Activated CD4-positive, alpha-beta T cell treated with anti-CD3 and anti-CD28 coated beads for 36 hours (primary cell): ENCODE results near the gene SYNE1. TPM values are rescaled to one million over a fixed set of nuclear protein-coding genes. Genes with fewer than 3 reads are reported as not detected.

ENCODE experiments used
- ATAC-seq: fragments of 200-7000 bp; cut with Tn5 transposase; one replicate; pipeline ENCODE4 v1.10.0; 2021; ENCODE audit warnings: mild to moderate bottlenecking, moderate library complexity
- CTCF ChIA-PET: fragments of 350-600 bp; sonication (Branson Sonifier 250); formaldehyde crosslinking; loops from one replicate; lab custom pipeline; 2021; ENCODE audit warnings: antibody characterized with exemption; lab: Charles Lee
- POLR2A ChIA-PET: fragments of 350-600 bp; sonication (Branson Sonifier 250); formaldehyde crosslinking; loops from one replicate; lab custom pipeline; 2021; ENCODE audit warnings: antibody characterized with exemption, inconsistent platforms; lab: Charles Lee
- DNase-seq: peaks from one replicate; pipeline ENCODE4 v3.0.0-alpha.2; 2020
- H3K27ac Mint-ChIP-seq: one replicate; pipeline ENCODE4 v1.8.0; 2021; ENCODE audit warnings: mixed read lengths
- H3K27me3 Mint-ChIP-seq: one replicate; pipeline ENCODE4 v1.8.0; 2021; ENCODE audit warnings: mixed read lengths
- H3K36me3 Mint-ChIP-seq: one replicate; pipeline ENCODE4 v1.8.0; 2021; ENCODE audit warnings: low read depth, mixed read lengths
- H3K4me1 Mint-ChIP-seq: one replicate; pipeline ENCODE4 v1.8.0; 2021; ENCODE audit warnings: mixed read lengths
- H3K4me3 Mint-ChIP-seq: one replicate; pipeline ENCODE4 v1.8.0; 2021; ENCODE audit warnings: mild to moderate bottlenecking, moderate library complexity, mixed read lengths
- H3K9me3 Mint-ChIP-seq: one replicate; pipeline ENCODE4 v1.8.0; 2021; ENCODE audit warnings: low read depth, mixed read lengths
- intact Hi-C, 2 experiments: fragments of 100-400 bp; cut with DNase I in 1 of 2; cut with micrococcal nuclease in 1 of 2; formaldehyde crosslinking; loops; one replicate each; pipeline versions ENCODE4 v1.14.2 to v1.15.1; 2022 to 2024; cut with DNase I, micrococcal nuclease
- total RNA-seq, 2 experiments: library from RNA; stranded (reverse); gene quantifications; one replicate each; pipeline ENCODE4 v1.2.3, GENCODE V29; 2021

The SYNE1 gene
- total RNA-seq, 2 experiments from 2014 or later: 20.8 to 21.9 TPM

DNA sequence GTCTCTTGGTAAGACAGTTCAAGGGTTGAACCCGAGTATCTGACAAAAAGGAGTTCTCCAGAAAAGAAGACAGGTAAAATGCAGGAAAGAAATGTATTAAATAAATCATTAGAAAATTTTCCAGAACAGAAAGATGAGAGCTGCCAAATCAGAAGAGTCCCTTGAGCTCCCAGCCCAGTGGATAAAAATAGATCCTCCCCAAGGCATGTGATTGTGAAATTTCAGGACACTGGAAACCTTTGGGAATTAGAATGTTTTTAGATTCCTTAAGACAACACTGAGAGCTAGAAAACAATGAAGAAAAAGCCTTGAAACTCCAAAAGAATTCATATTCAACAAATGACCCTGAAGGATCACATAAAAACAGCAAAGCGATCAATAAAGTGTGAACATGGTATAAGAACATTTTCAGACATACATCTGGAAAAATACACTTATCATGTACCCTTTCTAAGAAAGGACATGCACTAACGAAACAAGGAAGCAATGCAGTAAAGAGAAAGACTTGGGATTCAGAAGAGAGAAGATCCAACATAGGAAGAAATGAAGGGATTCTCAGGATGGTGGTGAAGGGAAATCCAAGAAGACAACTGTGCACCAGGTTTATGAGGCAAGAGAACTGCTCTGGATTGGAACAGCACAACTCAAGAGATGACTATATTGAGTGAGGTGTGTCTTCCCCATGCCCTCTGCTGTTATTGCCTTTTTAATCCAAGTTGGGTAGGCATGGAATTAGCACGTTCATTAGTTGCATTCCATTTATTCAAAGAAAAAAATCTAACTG is 390.4 kb downstream of the SYNE1 start:
- no peak overlapping the region for H3K4me3 Mint-ChIP-seq
- no peaks in the 10 kb centered on the region for H3K4me1 Mint-ChIP-seq
- ChIA-PET POLR2A (no interaction called here), CTCF (interaction anchor here (1.3 to 1.5 kb wide), 2 partner anchors 21 to 62 kb away, joined by 4 read pairs; no protein-coding TSS in a partner anchor)
- no peak overlapping the region for H3K27ac Mint-ChIP-seq
- H3K9me3 Mint-ChIP-seq: no peaks in the 10 kb centered on the region
- intact Hi-C loops: no loop called here
- H3K36me3 Mint-ChIP-seq: peaks cover 11% of the 10 kb centered on the region
- ATAC-seq (no peak), DNase-seq (no peak)
- no peaks in the 10 kb centered on the region for H3K27me3 Mint-ChIP-seq

DNA sequence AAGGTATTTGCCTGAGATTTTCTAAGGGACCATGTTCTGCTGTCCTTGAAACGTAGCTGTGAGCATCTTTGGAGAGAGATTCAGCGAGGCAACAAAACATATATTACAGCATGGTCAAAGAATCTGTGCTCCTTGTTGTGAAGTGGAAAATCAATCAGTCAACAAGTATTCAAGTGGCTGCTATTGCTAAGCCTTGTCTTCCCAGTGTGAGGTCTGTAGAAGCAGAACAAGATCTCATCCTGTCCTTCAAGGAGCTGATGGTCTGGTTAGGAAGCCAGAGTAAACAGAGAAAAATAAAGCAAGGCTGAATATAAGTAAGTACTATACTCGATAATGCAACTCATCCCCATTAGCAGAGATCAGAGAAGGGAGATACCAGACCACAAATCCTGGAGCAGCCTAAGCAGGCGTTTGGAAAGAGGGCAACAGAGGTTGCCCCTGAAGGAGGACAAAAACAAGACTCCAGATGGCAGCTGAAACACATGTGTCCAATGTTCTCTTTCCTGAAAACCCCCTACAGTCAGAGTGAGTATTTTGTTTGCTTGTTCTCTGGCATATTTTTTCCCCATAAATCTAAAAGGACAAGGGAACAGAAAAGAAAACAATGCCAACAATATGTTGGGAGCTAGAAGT is 392.0 kb downstream of the SYNE1 start:
- Mint-ChIP-seq H3K4me3 (no peak overlapping the region), H3K36me3 (peaks cover 19% of the 10 kb centered on the region), H3K27ac (no peak overlapping the region), H3K9me3 (no peaks in the 10 kb centered on the region), H3K4me1 (no peaks in the 10 kb centered on the region), H3K27me3 (no peaks in the 10 kb centered on the region)
- ATAC-seq (no peak), DNase-seq (no peak)
- CTCF ChIA-PET: interaction anchor here (0.6 to 1.3 kb wide), 4 partner anchors 11 to 804 kb away, joined by 3 to 4 read pairs (median 3); no protein-coding TSS in a partner anchor
- POLR2A ChIA-PET: no interaction called here
- intact Hi-C loops: no loop called here

DNA sequence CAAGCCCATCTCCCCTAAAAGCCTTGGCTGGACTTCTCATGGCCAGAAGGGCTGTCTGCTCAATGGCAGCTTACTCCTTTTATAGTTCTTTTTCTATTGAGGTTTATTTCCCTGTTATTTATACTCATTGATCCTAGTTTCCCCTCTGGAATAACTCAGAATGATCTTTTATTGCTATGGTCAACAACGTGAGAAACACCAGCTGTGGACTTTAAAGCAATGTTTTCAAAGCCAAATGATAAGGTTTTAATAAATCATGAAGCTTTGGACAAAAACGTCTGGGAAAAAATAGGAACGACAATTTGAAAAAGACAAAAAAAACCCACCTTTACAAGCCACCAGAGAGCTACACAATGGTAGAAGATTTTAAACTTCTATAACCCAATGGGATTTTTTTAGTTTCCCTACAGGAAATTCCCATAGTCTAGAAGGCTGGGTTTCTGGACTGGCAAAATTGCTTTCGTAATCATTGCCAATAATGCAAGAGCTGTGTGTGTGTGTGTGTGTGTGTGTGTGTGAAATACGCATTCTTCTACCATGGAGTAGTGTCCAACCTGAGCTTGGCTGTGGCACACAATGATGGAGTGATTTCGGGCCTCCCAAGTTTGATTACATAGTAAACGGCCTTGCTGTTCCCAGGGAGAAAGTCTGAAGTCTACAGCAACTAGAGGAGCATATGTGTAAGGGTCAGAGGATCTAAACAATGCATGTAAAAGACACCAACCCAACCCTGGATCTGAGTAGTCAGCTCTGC is 396.0 kb downstream of the SYNE1 start:
- ATAC-seq (no peak), DNase-seq (no peak)
- no peak overlapping the region for H3K4me3 Mint-ChIP-seq
- no peaks in the 10 kb centered on the region for H3K4me1 Mint-ChIP-seq
- no peak overlapping the region for H3K27ac Mint-ChIP-seq
- POLR2A ChIA-PET: no interaction called here
- peaks cover 18% of the 10 kb centered on the region for H3K36me3 Mint-ChIP-seq
- H3K27me3 Mint-ChIP-seq: no peaks in the 10 kb centered on the region
- intact Hi-C loops: no loop called here
- H3K9me3 Mint-ChIP-seq: no peaks in the 10 kb centered on the region
- CTCF ChIA-PET: interaction anchor here (0.9 to 1.1 kb wide), 2 partner anchors 9 to 24 kb away, joined by 4 to 6 read pairs; no protein-coding TSS in a partner anchor

DNA sequence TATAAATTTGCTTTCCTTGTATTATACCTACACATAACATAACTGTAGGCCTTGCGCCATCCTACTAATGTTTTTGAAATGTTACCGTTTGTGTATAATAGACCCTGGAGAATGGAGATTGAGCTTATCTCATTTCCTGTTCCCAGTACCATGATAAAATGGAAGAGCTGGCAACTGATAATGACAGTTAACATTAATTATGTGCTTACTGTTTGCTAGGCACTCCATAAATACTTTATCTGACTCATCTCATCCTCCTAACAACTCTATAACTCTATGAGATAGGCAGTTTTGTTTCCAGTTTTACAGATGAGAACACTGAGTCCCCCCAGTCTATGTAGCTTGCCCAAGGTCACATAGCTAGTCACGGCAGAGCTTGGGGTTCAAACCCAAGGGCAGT is 396.7 kb downstream of the SYNE1 start:
- Mint-ChIP-seq H3K27ac (no peak overlapping the region), H3K9me3 (no peaks in the 10 kb centered on the region), H3K4me1 (no peaks in the 10 kb centered on the region), H3K27me3 (no peaks in the 10 kb centered on the region), H3K36me3 (peaks cover 18% of the 10 kb centered on the region), H3K4me3 (no peak overlapping the region)
- ChIA-PET CTCF (interaction anchor here (0.6 to 1.1 kb wide), 3 partner anchors 8 to 66 kb away, joined by 3 to 6 read pairs (median 4); no protein-coding TSS in a partner anchor), POLR2A (no interaction called here)
- ATAC-seq (no peak), DNase-seq (no peak)
- intact Hi-C loops: no loop called here

DNA sequence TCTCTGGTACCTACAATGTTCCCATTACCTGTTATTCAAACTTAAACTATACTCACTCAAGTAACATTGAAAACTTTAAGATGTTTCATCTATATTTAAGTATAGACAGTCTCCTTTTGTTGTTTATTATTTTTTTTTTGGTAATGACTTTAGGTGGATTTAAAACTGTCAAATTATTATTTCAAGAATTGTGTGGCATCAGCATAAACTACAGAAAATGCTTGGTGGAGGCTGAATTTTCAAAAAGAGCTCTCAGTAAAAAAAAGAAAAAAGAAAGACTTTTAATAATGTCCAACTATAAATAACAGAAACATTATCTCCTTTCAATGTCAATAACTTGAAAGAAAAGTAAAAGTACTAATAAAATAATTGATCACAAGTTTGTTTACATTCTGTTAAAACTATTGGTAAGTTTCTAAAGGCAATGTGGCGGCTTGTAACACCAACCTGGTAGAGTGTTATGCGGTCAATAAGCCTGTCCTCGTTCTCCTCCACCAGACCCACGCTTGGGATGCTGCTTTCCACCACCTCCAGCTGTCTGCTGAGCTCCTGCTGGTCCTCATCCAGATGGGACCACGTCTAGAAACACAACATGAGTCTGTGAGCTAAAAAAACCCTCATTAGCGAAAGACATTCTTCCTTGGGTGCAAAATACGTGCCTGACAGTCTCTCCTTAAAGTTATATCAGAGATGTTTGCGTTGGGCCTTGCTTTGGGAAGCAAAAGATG is 400.6 kb downstream of the SYNE1 start:
- ChIA-PET POLR2A (no interaction called here), CTCF (interaction anchor here (1.3 kb wide), 1 partner anchor 34 kb away, joined by 4 read pairs; no protein-coding TSS in a partner anchor)
- Mint-ChIP-seq H3K27ac (no peak overlapping the region), H3K9me3 (no peaks in the 10 kb centered on the region), H3K4me3 (no peak overlapping the region), H3K4me1 (peaks cover 26% of the 10 kb centered on the region), H3K27me3 (no peaks in the 10 kb centered on the region), H3K36me3 (peaks cover 22% of the 10 kb centered on the region)
- intact Hi-C loops: no loop called here
- ATAC-seq: no peak
- DNase-seq: no peak

DNA sequence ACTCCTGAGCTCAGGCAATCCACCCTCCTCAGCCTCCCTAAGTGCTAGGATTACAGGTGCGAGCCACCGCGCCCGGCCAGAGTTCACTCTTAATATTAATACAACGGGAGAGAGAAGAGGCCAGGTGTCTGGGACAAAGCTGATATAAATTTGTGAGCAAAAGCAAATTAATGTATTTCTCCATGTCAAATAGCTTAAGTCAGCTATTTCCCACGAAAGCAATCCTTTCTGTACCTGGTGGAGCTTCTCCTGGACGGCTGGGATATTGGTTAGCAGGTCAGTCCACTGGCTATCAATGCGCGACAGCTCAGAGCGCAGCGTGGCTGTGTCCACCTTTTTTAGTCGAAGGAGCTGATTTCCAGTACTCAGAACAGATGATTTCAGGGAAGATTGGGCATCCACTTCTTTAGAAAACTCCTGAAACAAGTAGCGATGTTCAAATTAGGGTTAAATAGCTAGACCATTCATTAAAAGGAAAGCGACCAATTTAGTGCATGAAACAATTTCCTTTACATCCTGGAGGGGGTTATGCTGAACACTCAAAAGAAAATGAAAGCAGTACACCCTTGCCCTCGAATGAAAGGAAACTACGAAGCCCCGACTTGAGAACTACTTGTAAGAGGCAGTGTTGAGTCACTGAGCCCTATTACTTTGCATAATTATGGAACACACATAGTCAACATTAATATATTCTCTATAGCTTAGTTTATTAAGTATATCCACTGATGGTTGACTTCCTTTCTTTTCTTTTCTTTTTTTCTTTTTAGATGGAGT is 403.4 kb downstream of the SYNE1 start:
- Mint-ChIP-seq H3K27ac (peak overlapping the region; percentile 80), H3K4me1 (peaks cover 26% of the 10 kb centered on the region), H3K27me3 (no peaks in the 10 kb centered on the region), H3K9me3 (no peaks in the 10 kb centered on the region), H3K4me3 (peak overlapping the region; percentile 66), H3K36me3 (peaks cover 19% of the 10 kb centered on the region)
- peak; percentile 37 for DNase-seq
- CTCF ChIA-PET: interaction anchor here (0.9 to 1.8 kb wide), 6 partner anchors 11 to 81 kb away, joined by 3 to 5 read pairs (median 4); no protein-coding TSS in a partner anchor
- ATAC-seq: peak; percentile 95
- POLR2A ChIA-PET: no interaction called here
- intact Hi-C loops: loop anchor here in 1 of 2 experiments (5.0 kb wide), 2 partner anchors 61 to 69 kb away; no protein-coding TSS in a partner anchor

DNA sequence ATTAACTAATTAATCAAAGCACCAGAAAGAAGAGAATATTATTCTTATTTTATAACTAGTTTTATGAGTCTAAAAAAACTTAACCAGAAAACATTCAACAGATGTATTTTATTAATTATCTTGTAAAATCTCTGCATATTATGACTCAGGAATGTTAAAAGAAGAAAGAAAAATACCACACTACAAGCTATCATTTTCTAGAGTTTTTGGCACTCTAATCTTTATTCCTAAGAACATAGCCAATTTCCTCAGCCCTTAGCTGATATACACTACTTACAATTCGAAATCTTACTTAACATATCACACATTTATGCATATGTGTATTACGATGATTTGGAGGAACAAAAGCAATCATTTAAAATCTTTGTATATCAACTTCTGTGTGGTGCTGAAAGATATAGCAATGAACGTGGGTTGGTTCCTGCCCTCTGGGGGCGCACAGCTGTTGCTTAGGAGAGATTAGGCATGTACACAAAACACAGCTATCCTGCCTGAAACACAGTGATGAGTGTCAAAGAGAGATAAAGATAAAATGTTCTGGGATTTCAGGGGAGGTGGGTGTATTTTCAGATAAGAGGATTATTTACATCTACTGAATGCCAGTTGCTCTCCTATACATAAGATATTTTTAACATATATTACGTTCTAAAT is 404.5 kb downstream of the SYNE1 start:
- Mint-ChIP-seq H3K4me3 (peak overlapping the region; percentile 66), H3K27ac (peak overlapping the region; percentile 80), H3K36me3 (peaks cover 16% of the 10 kb centered on the region), H3K27me3 (no peaks in the 10 kb centered on the region), H3K4me1 (peaks cover 26% of the 10 kb centered on the region), H3K9me3 (no peaks in the 10 kb centered on the region)
- ATAC-seq: peak; percentile 69
- peak; percentile 57 for DNase-seq
- ChIA-PET CTCF (interaction anchor here (0.6 to 1.8 kb wide), 6 partner anchors 8 to 898 kb away, joined by 3 to 6 read pairs (median 4); no protein-coding TSS in a partner anchor), POLR2A (interaction anchor here (0.9 kb wide), 1 partner anchor 781 kb away, joined by 3 read pairs; the partner anchor contains the start of gene RMND1)
- intact Hi-C loops: loop anchor here in 1 of 2 experiments (5.0 kb wide), 2 partner anchors 60 to 70 kb away; no protein-coding TSS in a partner anchor

DNA sequence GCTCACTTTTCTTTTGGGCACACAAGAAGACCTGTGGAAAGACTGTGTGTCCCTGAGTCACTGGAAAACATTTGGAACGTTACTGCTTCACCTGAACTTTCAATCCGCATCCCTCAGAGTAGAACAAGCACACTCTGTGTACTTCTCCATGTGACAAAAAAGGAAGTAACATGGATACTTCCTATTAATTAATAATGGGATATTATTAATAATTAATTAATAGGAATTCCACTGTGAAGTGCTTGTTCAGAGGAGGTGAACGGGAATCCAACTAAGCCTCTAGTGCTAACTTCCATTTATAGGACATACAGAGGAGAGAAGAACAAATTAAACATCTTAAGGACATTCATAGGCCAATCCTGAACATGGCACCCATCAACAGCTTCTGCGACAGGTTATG is 407.8 kb downstream of the SYNE1 start:
- POLR2A ChIA-PET: no interaction called here
- no peak overlapping the region for H3K4me3 Mint-ChIP-seq

DNA sequence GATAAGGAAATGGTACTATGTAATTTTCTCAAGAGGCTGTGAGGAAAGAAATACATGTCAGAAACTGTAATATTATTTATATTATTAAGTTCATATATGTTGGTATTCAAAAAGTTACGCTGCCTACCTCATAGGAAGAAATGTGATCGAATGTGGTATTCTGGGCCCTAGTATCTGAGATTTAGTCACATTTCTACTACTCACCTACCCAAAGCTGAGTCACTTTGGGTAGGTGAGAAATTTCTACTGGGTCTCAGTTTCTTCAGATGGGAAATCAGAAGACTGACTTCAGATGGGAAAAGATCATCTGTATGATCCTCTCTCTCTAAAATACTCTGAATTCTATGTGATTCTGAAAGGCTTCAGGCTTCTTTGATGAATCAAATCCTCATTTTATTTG is 411.0 kb downstream of the SYNE1 start:
- CTCF ChIA-PET: no interaction called here
- peaks cover 41% of the 10 kb centered on the region for H3K36me3 Mint-ChIP-seq

More for the DNA sequence above, 407.8 kb downstream of the SYNE1 start:
- Mint-ChIP-seq H3K4me1 (peaks cover 25% of the 10 kb centered on the region), H3K9me3 (no peaks in the 10 kb centered on the region), H3K27ac (no peak overlapping the region), H3K36me3 (peaks cover 20% of the 10 kb centered on the region), H3K27me3 (no peaks in the 10 kb centered on the region)
- intact Hi-C loops: no loop called here
- no peak for DNase-seq
- CTCF ChIA-PET: interaction anchor here (0.8 to 1.0 kb wide), 2 partner anchors 11 to 22 kb away, joined by 3 read pairs; no protein-coding TSS in a partner anchor
- no peak for ATAC-seq

More for the DNA sequence above, 411.0 kb downstream of the SYNE1 start:
- peaks cover 14% of the 10 kb centered on the region for H3K9me3 Mint-ChIP-seq
- no peak overlapping the region for H3K4me3 Mint-ChIP-seq
- no peak for DNase-seq
- POLR2A ChIA-PET: no interaction called here
- no peaks in the 10 kb centered on the region for H3K27me3 Mint-ChIP-seq
- peaks cover 6% of the 10 kb centered on the region for H3K4me1 Mint-ChIP-seq
- intact Hi-C loops: no loop called here
- no peak for ATAC-seq
- H3K27ac Mint-ChIP-seq: no peak overlapping the region
